Thyroid gland (tissue), 4 donors: ENCODE results near the gene BRPF3.

ENCODE experiments used
- POLR2A ChIP-seq, 2 donors: fragments of 450-650 bp; IDR thresholded peaks; one replicate each; pipeline ENCODE4 v1.6.1; 2017; ENCODE audit warnings: antibody characterized with exemption in 2 of 2, mild to moderate bottlenecking in 2 of 2, moderate library complexity in 1 of 2
- TF ChIP-seq, protein P1 (sequence below), 6 experiments: fragments of 200-600 bp in 3 of 6; fragments of 450-650 bp in 3 of 6; sonication (generic) in 3 of 6; IDR thresholded peaks; one replicate each; pipeline ENCODE4 v1.5.1; 2016 to 2019; ENCODE audit warnings: antibody characterized with exemption in 6 of 6, mild to moderate bottlenecking in 2 of 6, inconsistent platforms in 1 of 6, moderate library complexity in 1 of 6

DNA sequence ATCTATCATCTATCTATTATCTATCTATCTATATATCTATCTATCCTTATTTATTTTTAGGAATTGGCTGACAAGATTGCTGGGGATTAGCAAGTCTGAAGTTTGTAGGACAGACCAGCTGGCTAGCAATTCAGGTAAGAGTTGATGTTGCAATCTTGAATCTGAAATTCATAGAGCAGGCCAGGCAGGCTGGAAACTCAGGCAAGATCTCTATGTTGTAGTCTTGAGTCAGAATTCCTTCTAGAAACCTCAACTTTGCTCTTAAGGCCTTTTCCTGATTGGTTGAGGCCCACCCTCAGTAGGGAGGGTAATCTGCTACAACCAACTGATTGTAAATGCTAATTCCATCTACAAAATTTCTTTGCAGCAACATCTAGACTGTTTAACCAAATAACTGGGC, 47.1 kb upstream of the BRPF3 start:
- TF ChIP-seq, protein P1, sequence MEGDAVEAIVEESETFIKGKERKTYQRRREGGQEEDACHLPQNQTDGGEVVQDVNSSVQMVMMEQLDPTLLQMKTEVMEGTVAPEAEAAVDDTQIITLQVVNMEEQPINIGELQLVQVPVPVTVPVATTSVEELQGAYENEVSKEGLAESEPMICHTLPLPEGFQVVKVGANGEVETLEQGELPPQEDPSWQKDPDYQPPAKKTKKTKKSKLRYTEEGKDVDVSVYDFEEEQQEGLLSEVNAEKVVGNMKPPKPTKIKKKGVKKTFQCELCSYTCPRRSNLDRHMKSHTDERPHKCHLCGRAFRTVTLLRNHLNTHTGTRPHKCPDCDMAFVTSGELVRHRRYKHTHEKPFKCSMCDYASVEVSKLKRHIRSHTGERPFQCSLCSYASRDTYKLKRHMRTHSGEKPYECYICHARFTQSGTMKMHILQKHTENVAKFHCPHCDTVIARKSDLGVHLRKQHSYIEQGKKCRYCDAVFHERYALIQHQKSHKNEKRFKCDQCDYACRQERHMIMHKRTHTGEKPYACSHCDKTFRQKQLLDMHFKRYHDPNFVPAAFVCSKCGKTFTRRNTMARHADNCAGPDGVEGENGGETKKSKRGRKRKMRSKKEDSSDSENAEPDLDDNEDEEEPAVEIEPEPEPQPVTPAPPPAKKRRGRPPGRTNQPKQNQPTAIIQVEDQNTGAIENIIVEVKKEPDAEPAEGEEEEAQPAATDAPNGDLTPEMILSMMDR (IDR thresholded peaks at IDR 0.05), result no peak
- TF ChIP-seq POLR2A (IDR thresholded peaks at IDR 0.05), result no peak
